Endodermal cell (in vitro differentiated cells): ENCODE results near the gene ODAPH. TPM values are rescaled to one million over a fixed set of nuclear protein-coding genes. Genes with fewer than 3 reads are reported as not detected.

Experiments used
- DNase-seq: peaks from one replicate; pipeline ENCODE4 v3.0.0-alpha.2; 2017
- H3K27ac ChIP-seq: 2 replicates; pipeline ENCODE4 v1.5.1; 2013; ENCODE audit warnings: mild to moderate bottlenecking, low read depth, low read length, moderate library complexity
- H3K27me3 ChIP-seq: 2 replicates; pipeline ENCODE4 v1.6.1; 2013; ENCODE audit warnings: mild to moderate bottlenecking, low read length, moderate library complexity; ENCODE audit not compliant: insufficient read depth, control insufficient read depth, poor library complexity, severe bottlenecking
- H3K36me3 ChIP-seq: 2 replicates; pipeline ENCODE4 v1.7.0; 2013; ENCODE audit warnings: mild to moderate bottlenecking, low read length, moderate library complexity; ENCODE audit not compliant: control insufficient read depth, insufficient read depth
- H3K4me1 ChIP-seq: one replicate; pipeline ENCODE4 v1.7.0; 2013; ENCODE audit warnings: low read length; ENCODE audit not compliant: control insufficient read depth, insufficient read depth
- H3K4me3 ChIP-seq: 2 replicates; pipeline ENCODE4 v1.5.1; 2013; ENCODE audit warnings: mild to moderate bottlenecking, low read length, moderate library complexity
- H3K9ac ChIP-seq: 2 replicates; pipeline ENCODE4 v1.6.1; 2013; ENCODE audit warnings: mild to moderate bottlenecking, low read length, moderate library complexity; ENCODE audit not compliant: poor library complexity, severe bottlenecking; ENCODE audit errors: extremely low read depth
- H3K9me3 ChIP-seq: 2 replicates; pipeline ENCODE4 v1.6.1; 2013; ENCODE audit warnings: mild to moderate bottlenecking, low read length, moderate library complexity; ENCODE audit not compliant: control insufficient read depth
- H3K27ac Mint-ChIP-seq: 2 replicates; pipeline ENCODE4 v1.8.0; 2020; ENCODE audit warnings: mixed read lengths
- H3K27me3 Mint-ChIP-seq: 2 replicates; pipeline ENCODE4 v1.8.0; 2021; ENCODE audit warnings: mild to moderate bottlenecking, mixed read lengths; ENCODE audit not compliant: insufficient read depth
- H3K36me3 Mint-ChIP-seq: 2 replicates; pipeline ENCODE4 v1.8.0; 2020; ENCODE audit warnings: low read depth, mixed read lengths
- H3K4me1 Mint-ChIP-seq: 2 replicates; pipeline ENCODE4 v1.8.0; 2020; ENCODE audit warnings: mixed read lengths
- H3K4me3 Mint-ChIP-seq: 2 replicates; pipeline ENCODE4 v1.8.0; 2020; ENCODE audit warnings: mild to moderate bottlenecking, moderate library complexity, mixed read lengths
- H3K9me3 Mint-ChIP-seq: 2 replicates; pipeline ENCODE4 v1.8.0; 2020; ENCODE audit warnings: mild to moderate bottlenecking, mixed read lengths
- CTCF ChIP-seq: fragments of 200-600 bp; sonication (generic); conservative IDR thresholded peaks from 2 replicates; pipeline ENCODE4 v1.5.0; 2021; ENCODE audit warnings: antibody characterized with exemption, mild to moderate bottlenecking
- WGBS, 2 experiments: methylation state at CpG; one replicate each; pipeline versions ENCODE4 v1.1.5 to v1.1.7; 2013; ENCODE audit warnings: missing lambda C conversion rate in 2 of 2, mixed read lengths in 1 of 2; ENCODE audit not compliant: insufficient coverage in 1 of 2, insufficient read length in 1 of 2; 5-methylcytosine and 5-hydroxymethylcytosine counted together
- total RNA-seq, 2 donors: library from RNA; stranded (reverse); fragmentation: NEBNext Ultra II Directional in 1 of 2; extraction: Animal tissue kit (Norgen Biotek cat#: 25700) in 1 of 2; gene quantifications; 2 replicates in 1 of 2; 3 replicates in 1 of 2; pipeline ENCODE4 v1.2.1, GENCODE V29; 2021

Gene ODAPH
- total RNA-seq, 2 donors from 2014 or later = not detected

DNA sequence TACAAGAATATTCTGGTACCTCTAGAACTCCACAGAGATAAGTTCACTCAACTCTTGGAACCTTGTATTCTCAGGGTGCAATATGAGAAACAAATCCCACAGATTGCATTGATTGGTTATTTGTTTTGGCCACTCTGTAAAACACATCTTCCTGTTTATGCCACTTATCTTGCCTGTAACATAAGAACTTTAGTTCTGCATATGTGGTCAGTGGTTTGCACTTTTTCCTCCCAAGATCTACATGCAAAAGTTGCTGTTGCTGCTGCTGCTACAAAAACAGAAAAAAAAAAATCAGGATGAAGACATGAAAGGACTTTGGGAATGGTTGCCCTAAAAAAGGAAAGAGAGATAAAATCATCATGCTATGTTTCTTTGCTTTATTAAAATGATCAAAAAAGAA lies 9.6 kb downstream of the ODAPH start:
- no peaks in the 10 kb centered on the region for H3K36me3 Mint-ChIP-seq
- no peak overlapping the region for H3K4me3 Mint-ChIP-seq
- no peak for TF ChIP-seq CTCF
- H3K27me3 ChIP-seq = no peaks in the 10 kb centered on the region
- peaks cover 17% of the 10 kb centered on the region for H3K9me3 Mint-ChIP-seq
- H3K4me1 Mint-ChIP-seq = peaks cover 4% of the 10 kb centered on the region
- no peak overlapping the region for H3K27ac ChIP-seq
- H3K4me1 ChIP-seq = no peaks in the 10 kb centered on the region
- H3K4me3 ChIP-seq = no peak overlapping the region
- H3K27ac Mint-ChIP-seq = no peak overlapping the region
- H3K9me3 ChIP-seq = peaks cover 13% of the 10 kb centered on the region
- H3K27me3 Mint-ChIP-seq = peaks cover 2% of the 10 kb centered on the region
- no peak for DNase-seq
- H3K9ac ChIP-seq = no peak overlapping the region
- H3K36me3 ChIP-seq = no peaks in the 10 kb centered on the region

- no peak for TF ChIP-seq CTCF
- Histone ChIP-seq H3K9ac (no peak overlapping the region), H3K27ac (no peak overlapping the region), H3K9me3 (peaks cover 13% of the 10 kb centered on the region), H3K4me3 (no peak overlapping the region), H3K4me1 (no peaks in the 10 kb centered on the region), H3K27me3 (no peaks in the 10 kb centered on the region), H3K36me3 (no peaks in the 10 kb centered on the region)
- no peaks in the 10 kb centered on the region for H3K36me3 Mint-ChIP-seq
- peaks cover 17% of the 10 kb centered on the region for H3K9me3 Mint-ChIP-seq
- no peak overlapping the region for H3K27ac Mint-ChIP-seq
- H3K4me1 Mint-ChIP-seq = peaks cover 2% of the 10 kb centered on the region
- peaks cover 11% of the 10 kb centered on the region for H3K27me3 Mint-ChIP-seq
- no peak overlapping the region for H3K4me3 Mint-ChIP-seq
- no peak for DNase-seq
- 84 to 100% methylated on average over 1 of the region's 1 CpG for WGBS, 2 experiments
Measured at GRCh38 chr4:75566911-75567310, 11.0 kb downstream of the ODAPH start.

DNA sequence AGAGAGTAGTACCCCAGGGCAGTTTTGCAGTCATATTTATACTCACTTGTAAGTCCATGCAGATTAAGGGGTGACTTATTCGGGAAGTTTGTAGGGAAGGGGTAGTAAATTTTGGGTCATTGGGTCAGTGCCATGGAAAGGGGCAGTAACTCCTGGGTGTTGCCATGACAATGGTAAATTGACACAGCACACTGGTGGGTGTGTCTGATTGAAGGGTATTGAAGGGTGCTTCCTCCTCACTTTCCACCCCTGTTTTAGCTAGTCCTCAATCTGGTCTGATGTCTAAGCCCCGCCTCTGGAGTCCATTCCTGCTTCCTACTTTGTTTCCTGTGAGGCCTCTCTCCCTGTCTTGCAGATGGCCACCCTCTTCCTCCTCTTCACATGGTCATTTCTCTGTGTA lies 11.9 kb downstream of the ODAPH start:
- Histone ChIP-seq H3K9ac (no peak overlapping the region), H3K9me3 (peaks cover 13% of the 10 kb centered on the region), H3K4me3 (no peak overlapping the region), H3K36me3 (no peaks in the 10 kb centered on the region), H3K4me1 (no peaks in the 10 kb centered on the region), H3K27ac (no peak overlapping the region), H3K27me3 (peaks cover 5% of the 10 kb centered on the region)
- no peak overlapping the region for H3K27ac Mint-ChIP-seq
- peaks cover 17% of the 10 kb centered on the region for H3K9me3 Mint-ChIP-seq
- H3K27me3 Mint-ChIP-seq = peaks cover 19% of the 10 kb centered on the region
- H3K36me3 Mint-ChIP-seq = no peaks in the 10 kb centered on the region
- no peak for DNase-seq
- H3K4me3 Mint-ChIP-seq = no peak overlapping the region
- 89 to 93% methylated on average over 2 of the region's 2 CpGs for WGBS, 2 experiments
- no peak for TF ChIP-seq CTCF
- H3K4me1 Mint-ChIP-seq = no peaks in the 10 kb centered on the region
